LNCaP clone FGC (cell line): ENCODE measurements around the gene MOB1B.

ENCODE experiments used
- DNase-seq: peaks from one replicate; pipeline ENCODE4 v3.0.0-alpha.2; 2011; ENCODE audit warnings: low read depth
- H3K4me3 ChIP-seq: 2 replicates; pipeline ENCODE4 v1.5.1; 2011; ENCODE audit warnings: mild to moderate bottlenecking, low read depth, low read length, control low read depth
- TF ChIP-seq, protein P1 (sequence below): IDR thresholded peaks from 2 replicates; pipeline ENCODE4 v1.5.1; 2012; ENCODE audit warnings: mild to moderate bottlenecking; ENCODE audit not compliant: control insufficient read depth, insufficient read depth; ENCODE audit errors: extremely low read depth

MOB1B gene

GRCh38 chr4:70901984-70902576 lies at the start of gene MOB1B:
MOB1B (plus strand) TSS chr4:70902369; CDS start chr4:70902537, 168 bp downstream.
- TF ChIP-seq, protein P1, sequence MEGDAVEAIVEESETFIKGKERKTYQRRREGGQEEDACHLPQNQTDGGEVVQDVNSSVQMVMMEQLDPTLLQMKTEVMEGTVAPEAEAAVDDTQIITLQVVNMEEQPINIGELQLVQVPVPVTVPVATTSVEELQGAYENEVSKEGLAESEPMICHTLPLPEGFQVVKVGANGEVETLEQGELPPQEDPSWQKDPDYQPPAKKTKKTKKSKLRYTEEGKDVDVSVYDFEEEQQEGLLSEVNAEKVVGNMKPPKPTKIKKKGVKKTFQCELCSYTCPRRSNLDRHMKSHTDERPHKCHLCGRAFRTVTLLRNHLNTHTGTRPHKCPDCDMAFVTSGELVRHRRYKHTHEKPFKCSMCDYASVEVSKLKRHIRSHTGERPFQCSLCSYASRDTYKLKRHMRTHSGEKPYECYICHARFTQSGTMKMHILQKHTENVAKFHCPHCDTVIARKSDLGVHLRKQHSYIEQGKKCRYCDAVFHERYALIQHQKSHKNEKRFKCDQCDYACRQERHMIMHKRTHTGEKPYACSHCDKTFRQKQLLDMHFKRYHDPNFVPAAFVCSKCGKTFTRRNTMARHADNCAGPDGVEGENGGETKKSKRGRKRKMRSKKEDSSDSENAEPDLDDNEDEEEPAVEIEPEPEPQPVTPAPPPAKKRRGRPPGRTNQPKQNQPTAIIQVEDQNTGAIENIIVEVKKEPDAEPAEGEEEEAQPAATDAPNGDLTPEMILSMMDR = peak; percentile 36
- DNase-seq = peak; percentile 59
- H3K4me3 ChIP-seq = peak within 1 kb of the TSS; percentile 63

- no peak overlapping the region for H3K4me3 ChIP-seq
- TF ChIP-seq, protein P1 = no peak
- DNase-seq = no peak
Measured at GRCh38 chr4:70855464-70855863, 46.7 kb upstream of the MOB1B start.

DNA sequence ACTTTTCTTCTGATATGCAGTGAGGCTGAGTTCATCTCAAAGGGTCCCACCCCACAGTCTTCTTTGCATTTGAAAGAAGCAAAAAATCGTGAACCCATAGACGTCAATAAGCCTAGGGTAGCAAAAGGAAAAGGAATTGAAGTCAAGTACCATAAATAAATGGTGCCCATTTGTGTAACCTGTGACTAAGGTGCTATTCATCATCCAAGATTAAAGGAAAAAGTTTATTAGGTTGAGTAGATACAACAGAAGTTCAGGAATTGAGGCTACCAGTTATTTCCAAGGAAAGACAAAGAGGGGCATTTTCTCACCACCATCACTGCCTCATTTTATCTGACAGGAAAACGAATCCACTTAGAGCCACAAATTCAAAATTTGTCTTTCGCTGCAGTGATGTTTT lies 43.7 kb upstream of the MOB1B start:
- TF ChIP-seq, protein P1 = no peak
- H3K4me3 ChIP-seq = no peak overlapping the region
- no peak for DNase-seq

- TF ChIP-seq, protein P1 = no peak
- no peak overlapping the region for H3K4me3 ChIP-seq
- DNase-seq = no peak
Measured at GRCh38 chr4:70859066-70859465, 43.1 kb upstream of the MOB1B start.

DNA sequence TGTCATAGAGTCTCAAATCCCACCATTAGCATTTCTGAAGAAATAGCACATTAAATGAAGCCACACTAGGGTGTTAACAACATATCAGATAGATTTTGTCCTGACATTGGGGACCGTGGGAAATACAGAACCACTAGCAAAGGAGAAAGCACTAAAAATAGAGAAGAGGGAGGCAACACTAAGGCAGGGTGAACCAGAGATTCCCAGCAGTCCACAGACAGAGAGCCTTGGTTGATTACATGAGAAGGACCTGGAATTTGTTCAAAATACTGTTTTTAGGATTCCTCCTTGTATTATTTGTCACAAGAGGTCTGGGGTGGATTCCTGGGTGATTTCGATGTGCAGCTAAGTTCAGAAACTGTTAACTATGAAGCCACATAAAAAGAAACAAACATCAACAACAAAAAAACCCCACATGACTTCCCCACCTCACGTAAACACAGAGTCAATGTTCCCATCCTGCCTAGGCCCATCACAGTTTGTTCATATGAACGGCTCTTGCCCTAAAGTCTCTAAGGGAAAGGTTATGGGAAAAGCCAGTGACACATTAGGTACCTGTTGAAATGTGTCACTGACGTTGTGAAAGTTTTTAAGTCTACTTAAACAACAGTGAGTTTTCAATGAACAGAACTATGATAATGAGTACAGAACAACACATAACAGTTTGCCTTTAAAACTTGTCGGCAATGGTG lies 38.9 kb upstream of the MOB1B start:
- no peak overlapping the region for H3K4me3 ChIP-seq
- DNase-seq = no peak
- TF ChIP-seq, protein P1 = no peak

DNA sequence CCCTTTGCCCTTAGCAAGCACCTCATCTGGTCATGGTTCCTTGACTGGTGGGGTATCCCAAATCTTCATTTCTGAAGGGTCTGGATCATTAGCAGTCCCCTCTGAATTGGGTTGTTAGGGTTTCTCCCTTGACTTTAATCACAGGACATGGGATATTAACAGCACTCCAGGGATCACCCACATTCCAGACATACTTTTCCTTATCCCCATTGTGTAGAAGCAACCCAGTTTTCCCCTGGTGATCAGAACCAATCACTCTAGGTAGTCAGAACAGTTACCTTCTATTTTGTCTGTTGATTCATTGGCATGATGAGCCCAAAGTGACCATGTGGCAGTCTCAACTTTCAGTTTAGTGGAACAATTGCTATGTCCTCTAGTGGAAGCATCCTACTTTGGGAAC lies 33.4 kb upstream of the MOB1B start:
- H3K4me3 ChIP-seq = no peak overlapping the region
- no peak for DNase-seq
- TF ChIP-seq, protein P1 = no peak
